A204.1 (cell line): ENCODE data around the gene ARHGEF4.

Experiments used
- FAIRE-seq: peaks from 2 replicates; lab custom pipeline; 2012; peaks lifted over from hg19 to GRCh38; lab: Jason Lieb, UNC

Gene ARHGEF4

DNA sequence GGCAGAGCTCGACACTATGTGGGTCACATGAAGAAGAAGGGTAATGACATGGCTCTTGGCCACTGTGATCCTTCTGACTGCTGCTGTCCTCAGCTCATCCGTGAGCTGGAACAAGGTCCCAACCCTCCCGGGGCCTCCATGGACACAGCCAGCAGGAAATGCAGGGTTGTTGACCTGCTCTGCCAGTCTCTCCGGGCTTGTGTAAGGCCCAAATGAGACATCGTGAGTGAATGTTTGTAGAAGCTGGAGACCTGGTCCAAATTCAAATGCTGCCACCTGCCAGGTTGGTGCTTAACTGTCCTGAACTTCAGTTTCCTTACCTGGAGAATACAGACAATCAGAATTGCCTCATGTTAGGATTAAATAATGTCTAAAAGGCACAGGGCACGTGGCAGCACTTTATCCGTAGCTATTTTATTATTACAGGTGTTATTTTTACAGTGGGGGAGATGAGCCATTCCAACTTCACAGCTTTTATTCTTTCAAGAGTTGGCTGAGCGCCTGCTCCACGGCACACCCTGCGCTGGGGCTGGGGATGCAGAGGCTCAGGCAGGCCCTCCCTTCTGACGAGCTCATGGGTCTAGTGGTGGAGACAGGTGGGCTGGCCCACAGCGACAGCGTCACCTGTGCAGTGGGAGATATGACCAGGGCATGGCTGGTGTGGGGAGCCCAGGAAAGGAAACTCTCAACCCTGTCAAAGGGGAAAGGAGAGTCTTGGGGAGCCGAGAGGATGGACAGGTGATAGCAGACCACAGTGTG lies 15.1 kb downstream of the ARHGEF4 start:
- no peak for FAIRE-seq

DNA sequence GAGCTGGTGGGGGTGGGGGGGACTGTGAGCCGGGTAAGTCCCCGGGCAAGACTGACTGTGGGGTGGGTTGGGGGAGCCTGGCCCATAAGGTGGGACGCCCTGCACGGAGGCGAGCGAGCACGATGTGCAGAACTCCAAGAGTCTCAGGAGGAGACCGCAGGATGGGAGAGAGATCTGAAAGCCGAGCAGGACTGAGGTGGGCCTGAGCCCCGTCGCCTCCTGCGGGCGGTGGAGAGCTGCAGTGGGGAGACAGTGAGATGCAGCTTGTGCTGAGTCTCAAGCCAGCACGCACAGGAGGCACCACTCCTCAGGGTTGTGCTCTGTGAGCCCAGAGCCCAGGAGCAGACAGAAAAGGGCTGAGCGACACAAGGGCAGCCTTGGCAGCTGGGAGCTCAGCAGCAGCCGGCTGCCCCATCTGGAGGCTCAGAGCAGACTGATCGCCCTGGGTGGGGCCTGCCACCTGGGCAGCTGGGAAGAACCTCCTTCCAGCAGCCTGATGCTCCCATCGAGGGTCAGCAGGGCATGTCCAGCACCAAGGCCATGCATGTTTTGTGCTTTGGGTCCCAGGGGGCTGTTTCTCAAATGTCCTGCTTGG lies 15.9 kb downstream of the ARHGEF4 start:
- no peak for FAIRE-seq

GRCh38 chr2:130853391-130853790 lies 16.7 kb downstream of the ARHGEF4 start:
- no peak for FAIRE-seq

DNA sequence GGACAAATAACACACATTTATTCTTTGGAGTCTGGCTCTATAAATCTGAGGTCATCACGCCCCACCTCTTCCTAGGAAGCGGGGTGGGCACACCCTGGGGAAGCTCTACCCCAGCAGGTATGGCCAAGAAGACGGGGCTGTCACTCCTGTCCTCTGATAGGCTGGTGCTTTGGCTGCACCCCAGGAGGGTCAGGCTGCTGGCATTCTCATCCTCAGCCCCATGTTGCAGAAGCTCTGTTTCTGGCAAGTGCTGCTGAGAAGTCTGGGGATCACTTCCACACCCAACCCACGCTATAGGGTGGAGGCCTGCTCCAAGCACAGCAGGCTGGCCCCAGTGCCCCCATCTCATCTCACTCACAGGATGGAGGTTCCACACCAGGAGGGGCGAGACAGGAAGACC lies 17.6 kb downstream of the ARHGEF4 start:
- no peak for FAIRE-seq

DNA sequence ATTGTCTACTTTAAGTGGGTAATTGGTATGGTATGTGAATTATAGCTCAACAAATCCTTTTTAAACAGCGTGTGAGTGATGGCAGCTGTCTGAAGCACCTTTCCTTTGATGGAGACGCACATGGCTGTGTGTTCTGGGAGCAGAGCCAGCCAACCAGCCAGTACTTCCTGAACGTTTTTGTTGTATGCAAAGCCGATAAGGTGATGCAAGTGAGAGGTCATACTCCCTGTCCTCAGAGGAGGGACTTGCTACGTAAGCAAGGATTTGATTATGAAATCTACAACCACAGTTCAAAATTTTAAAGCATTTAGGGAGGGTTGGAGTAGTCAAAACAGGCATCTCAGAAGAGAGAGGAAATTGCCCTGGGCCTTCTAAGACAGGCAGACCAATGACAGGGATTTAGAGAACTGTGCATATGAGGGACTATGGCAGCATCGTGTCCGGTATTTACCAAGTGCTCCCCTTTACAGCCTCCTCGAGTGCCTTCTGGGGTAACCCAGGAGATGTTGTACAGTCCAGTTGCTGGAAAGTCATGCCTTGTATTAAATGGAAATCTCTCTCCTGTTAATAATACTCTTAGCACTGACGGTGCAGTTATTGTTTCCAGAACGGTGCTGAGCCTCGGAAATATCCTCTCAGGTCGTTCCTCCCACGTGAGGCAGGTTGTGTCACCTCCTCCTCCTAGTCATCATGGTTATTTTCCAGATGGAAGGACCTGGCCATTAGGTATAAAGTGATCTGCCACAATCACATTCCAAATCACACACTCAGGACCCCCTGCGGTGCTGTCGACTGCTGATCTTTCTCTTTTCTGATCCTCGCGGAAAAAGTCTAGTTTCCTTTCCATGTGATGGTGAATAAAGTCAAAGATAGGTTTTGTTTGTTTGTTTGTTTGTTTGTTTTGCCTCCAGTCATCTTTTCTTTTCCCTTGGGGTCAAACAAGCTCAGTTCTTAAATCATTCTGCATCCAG lies 28.4 kb downstream of the ARHGEF4 start:
- no peak for FAIRE-seq

DNA sequence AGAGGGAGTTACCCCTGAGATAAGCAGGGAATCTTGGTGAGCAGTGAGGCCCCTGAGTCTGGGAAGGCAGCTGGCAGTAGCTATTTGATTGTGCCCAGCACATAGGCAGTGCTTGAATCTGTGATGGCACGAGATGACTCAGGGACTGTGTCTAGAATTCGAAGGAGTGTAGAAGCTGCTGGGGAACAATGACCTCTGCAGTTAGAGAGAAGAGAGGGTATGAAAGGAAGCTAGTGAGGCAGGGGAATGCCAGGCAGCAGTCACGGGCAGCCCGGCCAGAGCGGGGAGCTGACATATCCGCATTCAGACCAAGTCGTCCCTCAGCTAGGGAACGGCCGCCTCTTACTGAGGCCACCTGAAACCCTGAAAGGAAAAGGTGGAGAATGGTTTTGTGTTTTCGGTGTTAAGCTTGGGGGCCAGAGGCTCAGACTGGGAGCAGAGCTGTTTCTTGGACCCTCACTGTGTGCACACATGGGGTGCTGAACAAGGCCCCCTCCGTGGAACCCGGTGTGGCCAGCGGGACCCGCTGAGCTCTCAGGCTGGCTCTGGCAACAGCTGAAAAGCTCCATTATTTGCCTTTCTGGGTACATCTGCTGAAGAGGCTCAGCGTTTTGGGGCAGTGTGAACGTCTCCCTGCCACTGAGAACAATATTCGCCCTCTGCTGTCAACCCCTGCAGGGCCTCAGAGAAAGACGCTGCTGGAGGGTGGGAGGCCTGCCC lies 32.9 kb downstream of the ARHGEF4 start:
- no peak for FAIRE-seq

DNA sequence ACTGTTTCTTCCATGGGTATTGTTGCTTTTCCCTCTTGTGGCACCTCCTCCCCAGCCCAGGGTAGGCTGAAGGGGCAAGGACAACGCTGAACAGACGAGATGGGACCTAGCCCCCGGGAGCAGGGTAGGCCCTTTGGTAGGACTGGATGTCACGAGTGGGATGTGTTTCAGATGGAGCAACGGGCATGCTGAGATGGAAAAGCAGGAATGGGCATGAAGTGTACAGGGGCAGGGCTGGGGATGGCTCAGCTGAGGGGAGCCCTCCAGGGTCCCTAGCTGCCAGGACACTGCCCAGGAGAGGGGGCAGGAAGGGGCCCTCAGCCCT lies 33.4 kb downstream of the ARHGEF4 start:
- FAIRE-seq = no peak

- no peak for FAIRE-seq
Measured at GRCh38 chr2:130870779-130871178, 34.1 kb downstream of the ARHGEF4 start.

DNA sequence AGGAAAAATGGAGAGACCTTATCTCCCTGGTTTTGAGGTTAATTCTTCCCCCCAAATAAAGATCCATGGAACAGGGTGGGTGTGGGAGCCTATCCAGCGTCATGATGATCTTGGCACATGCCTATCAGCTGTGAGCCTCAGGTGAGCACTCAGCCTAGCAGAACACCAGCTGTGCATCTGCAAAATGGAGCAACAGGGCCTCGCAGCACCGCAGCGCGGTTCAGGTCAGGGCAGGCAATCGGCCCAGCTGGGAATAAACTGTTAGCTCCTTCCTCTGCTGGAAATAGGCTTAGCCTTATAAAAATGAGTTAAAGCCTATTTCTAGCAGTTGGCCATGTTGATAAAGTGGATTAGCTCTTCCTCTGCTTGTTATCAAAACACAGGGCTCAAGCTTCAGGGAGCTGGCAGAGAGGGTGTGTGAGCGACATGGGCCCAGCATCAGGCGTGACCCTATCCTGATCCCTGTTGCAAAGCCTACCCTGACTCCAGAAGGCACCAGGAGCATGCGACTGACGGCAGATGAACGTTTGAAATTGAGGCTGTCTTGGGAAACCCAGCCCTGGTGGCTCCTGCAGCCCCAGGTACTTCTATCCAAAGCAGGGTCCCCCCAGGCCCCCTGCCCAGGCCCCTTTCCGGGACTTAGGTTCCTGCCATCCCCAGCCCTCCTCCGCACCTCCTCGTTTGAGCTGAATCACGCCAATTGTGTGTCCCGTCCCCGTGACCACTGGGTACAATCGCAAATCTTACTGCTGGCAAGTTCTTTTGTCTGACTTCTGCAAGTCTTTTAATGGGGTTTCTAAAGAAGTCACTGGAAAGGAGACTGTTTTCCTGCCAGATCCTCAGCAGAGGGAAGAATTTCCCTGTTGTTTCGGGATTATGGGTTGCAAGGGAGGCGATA lies 35.4 kb downstream of the ARHGEF4 start:
- FAIRE-seq = no peak

- no peak for FAIRE-seq
Measured at GRCh38 chr2:130872741-130873125, 36.0 kb downstream of the ARHGEF4 start.

- no peak for FAIRE-seq
Measured at GRCh38 chr2:130873700-130874346, 37.1 kb downstream of the ARHGEF4 start.

- FAIRE-seq = no peak
Measured at GRCh38 chr2:130874512-130874911, 37.8 kb downstream of the ARHGEF4 start.

DNA sequence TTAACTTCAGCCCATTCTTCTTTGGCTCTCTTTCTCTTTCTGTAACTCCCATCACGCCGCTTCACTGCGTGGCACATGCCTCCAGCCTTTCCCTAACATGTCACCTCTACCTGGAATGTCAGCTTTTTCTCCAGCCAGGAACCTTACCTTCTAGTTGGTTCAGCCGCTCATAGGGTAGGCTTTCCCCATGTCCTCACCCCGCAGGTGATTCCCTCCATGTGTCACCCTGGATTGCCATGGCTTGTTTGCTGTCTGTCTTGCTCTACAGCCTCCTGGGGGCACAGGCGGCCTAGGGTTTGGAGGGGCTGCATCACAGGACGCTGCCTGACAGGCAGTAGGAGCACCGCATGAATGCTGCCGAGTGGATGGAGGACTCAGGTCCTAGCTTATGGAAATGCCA lies 39.2 kb downstream of the ARHGEF4 start:
- no peak for FAIRE-seq

- FAIRE-seq = no peak
Measured at GRCh38 chr2:130877258-130877657, 40.5 kb downstream of the ARHGEF4 start.

- no peak for FAIRE-seq
Measured at GRCh38 chr2:130878316-130878715, 41.6 kb downstream of the ARHGEF4 start.

- no peak for FAIRE-seq
Measured at GRCh38 chr2:130878933-130879332, 42.2 kb downstream of the ARHGEF4 start.

GRCh38 chr2:130882111-130882690 lies 45.5 kb downstream of the ARHGEF4 start:
- no peak for FAIRE-seq

DNA sequence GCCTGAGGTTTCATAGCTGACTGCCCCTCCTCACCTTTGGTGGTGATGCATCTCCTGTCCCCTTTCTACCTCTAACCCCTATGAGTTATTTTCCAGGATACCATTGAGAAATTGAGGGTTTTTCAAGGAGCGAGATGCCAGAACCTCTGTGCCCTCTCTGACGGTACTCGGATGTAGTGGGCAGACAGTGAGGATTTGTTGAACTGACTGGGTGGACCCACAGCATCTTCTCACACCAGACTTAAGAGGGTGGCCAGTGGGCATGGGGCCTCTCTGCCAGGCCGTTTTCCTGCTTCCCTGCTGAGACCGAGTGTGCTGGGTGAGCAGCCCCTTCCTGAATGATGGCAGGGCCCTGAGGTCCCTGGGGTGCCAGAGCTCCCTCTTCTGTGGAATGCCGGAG lies 46.3 kb downstream of the ARHGEF4 start:
- no peak for FAIRE-seq

DNA sequence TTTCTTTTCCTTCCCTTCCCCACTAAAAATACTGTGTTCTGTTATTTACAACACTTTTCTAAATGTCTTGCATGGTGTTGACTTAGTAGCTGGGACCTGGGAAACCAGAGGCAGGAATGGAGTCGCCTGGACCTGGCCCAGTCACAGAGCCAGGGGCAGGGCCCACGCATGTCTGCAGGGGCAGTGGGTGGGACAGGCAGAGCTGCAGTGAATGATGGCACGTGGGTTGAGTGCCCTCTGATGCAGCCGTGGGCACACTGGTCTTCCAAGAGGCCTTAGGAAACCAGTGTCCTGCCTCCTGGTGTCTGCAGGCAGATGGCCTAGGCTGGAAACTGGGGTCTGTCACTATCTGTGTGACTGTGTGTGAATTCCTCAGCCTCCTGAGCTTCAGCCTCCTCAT lies 46.8 kb downstream of the ARHGEF4 start:
- FAIRE-seq = no peak

GRCh38 chr2:130884013-130884412 lies 47.3 kb downstream of the ARHGEF4 start:
- FAIRE-seq = no peak

- no peak for FAIRE-seq
Measured at GRCh38 chr2:130884503-130884902, 47.8 kb downstream of the ARHGEF4 start.
